Stimulated activated CD8-positive, alpha-beta memory T cell treated with anti-CD3 and anti-CD28 coated beads, Interleukin-12 subunit alpha, Interleukin-12 subunit beta, amount 100 ng/mL, for 24 hours (primary cell): ENCODE measurements around the gene GABRR2.

Source experiments
- DNase-seq: peaks from one replicate; pipeline ENCODE4 v3.0.0-alpha.2; 2020; ENCODE audit errors: extremely low read depth

Gene GABRR2

DNA sequence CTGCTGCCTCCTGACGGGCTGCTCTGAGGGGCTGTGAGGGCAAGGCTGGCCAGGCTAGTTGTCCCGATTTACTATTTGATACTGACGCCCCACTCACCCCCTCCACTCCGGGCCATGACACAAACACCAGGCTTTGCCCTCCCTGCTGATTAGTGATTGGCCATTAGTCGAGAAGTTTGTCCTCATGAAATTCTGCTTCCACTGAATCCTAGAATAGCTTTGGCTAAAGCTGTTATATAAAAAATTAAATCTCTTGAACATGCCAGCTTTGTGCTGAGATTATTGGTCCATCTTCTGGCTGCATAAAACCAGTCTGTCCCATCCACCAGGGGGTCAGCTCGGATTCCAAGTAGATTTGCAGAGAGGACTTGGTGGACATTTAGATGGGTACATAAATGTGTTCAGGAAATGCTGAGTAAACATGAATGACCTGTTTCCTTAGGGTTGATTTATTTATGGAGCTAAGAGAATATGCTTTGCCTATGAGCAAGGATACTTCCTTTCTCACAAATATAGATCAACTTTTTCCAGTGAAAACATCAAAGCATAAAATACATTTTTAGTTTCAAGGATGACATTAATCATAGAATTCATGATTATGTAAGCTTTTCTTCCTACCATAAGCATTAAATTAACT lies at the start of gene GABRR2:
GABRR2 (minus strand) TSS at position 51 of the 637 bp plus-strand sequence. CDS start 134 bp downstream, outside the sequence.
- no peak for DNase-seq

DNA sequence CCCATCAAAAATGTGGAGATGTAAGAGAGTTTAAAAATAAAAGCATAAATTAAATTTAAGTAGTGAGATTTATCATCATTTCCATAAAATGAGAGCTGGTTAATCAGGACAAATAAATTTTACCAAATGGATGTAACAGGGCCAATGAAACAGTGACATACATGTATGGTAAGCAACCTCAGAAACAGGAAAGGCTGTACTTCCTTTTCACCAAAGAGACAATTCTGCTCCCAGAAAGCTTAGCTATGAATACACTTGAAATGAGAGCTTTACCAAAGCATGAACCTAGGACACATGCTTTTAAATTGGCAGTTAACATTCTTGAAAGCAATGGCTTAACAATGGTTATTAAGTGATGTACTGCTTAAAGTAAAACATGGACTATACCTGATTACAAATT lies 49.5 kb upstream of the GABRR2 start:
- no peak for DNase-seq

DNA sequence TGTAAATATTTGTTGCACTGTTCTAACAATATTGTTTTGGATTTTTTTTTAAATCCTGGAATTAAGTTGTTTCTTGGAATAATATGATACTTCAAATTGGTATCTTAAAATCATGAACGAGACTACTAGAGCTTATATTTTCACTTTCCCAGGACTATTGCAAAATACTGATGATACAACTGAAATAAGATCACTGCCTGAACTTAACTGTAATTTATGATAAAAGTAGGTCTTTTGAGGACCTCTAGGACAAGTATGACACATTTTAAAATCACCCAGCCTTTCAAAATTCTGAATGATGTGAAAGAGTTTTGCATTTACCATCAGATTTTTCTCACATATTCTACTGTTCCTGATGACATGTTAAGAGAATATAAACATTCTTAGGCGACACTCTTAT lies 46.1 kb upstream of the GABRR2 start:
- DNase-seq = no peak

DNA sequence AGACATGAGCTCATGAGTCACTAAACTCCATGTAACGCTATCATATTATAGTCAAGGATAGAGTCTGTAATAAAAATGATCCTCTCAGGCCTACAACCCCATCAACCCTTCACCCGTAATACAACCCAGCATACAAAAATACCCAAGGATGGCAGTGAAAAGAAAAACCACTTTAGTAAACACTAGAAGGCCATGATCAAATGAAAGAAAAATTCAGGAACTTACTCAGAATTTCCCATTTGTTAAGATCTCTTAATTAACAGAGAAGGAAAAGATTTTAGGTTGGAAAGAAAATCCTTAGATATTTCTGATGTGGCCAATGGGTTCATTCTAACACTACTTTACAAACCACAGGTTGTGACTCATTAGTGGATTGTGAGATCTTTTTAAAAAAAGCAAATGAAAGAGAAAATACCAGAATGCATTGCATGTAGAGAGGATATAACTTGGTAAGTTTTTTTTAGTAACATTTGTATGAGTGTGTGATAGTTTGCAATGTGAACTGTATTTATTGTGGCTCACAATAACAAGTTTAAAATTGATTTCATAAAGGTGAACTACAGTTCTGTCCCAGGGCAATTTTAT lies 45.4 kb upstream of the GABRR2 start:
- DNase-seq = no peak

DNA sequence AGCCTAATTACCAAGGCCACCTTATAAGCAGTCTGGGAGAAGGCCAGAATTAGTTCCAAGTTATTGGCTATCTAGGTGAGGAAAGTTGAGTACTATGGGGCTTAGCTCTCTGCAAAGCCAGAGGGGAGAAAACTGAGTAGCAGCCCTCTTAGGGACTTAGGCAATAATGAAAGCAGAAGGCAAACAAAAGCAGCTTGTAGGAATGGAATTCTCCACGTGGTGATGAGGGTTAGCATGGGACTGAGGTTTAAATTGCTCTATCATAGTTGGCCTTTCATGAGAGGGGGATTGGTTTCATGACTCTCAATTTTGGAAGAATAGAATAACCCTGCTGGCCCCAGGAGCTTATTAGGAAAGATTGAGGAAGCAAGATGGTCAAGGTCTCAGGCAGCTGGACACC lies 44.5 kb upstream of the GABRR2 start:
- DNase-seq = no peak

DNA sequence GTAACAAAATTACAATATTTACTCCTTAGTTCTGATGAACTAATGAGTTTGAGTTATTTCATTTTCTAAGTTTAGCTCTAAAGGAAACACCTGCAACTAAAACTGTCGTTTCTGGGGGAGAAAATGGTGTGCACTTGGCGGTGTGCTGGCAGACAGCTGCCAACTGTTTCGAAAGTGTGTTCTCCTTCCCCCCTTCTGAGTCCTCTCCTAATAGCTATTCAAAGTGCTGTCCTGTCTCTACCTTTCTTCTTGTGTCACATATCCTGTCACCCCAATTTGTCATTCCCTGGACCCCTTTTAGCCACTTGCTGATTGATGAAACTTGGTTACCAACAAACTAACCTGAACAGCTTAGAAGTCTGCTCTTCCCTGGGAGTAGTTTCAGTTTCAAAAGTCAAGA lies 42.3 kb upstream of the GABRR2 start:
- no peak for DNase-seq

DNA sequence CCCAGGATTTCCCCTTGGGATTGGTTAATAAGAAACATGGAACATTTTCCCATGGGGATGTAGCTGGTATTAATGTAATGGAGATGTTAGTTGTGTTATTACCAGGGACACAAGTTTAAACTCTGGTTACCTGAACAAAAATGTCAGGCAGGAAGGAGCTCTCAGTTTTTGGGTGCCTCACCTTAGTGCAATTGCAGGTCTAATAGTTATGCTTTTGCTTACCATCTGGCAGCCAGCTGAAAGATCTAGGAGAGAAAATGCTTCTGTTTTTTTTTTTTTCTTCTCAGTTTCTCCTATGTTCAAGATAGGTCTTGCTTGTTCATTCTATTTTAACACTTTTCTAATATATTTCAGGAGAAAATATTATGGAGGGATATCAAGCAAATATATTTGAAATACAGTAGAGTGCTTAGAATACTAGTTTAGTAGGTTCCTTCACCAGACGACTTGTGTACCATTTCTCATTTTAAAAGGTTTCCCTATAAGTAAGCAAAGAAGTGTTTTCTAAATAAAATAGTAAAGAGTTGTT lies 41.6 kb upstream of the GABRR2 start:
- no peak for DNase-seq

DNA sequence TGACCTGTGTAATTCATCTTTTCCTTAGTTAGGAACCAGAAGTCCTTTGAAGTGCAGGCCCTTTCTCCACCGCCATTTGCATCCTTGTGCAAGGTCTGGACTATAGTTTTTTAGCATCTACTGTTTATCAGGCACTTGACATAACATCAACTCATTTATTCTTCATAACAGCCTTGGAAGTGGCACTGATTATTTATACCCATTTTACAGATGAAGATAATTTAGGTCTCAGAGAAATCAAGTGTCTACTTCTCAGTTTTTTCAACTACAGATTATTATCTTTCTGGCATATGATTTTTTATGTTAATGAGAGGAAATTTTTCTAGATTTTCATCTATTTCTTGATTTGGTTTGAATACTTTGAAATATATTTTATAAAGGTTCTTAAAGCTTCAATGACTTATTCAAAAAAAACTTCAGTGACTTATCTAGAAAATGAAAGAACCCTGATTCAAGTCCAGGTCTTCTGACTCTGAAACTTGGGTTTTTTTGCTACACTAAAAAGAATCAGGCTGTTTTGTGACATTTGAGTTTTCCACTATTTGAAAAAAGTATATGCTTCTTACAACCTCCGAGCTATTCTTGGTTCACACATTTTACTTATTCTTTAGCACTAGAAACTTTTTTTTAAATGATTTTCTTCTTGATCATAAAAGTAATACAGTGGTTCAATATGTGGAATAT lies 40.6 kb upstream of the GABRR2 start:
- no peak for DNase-seq

DNA sequence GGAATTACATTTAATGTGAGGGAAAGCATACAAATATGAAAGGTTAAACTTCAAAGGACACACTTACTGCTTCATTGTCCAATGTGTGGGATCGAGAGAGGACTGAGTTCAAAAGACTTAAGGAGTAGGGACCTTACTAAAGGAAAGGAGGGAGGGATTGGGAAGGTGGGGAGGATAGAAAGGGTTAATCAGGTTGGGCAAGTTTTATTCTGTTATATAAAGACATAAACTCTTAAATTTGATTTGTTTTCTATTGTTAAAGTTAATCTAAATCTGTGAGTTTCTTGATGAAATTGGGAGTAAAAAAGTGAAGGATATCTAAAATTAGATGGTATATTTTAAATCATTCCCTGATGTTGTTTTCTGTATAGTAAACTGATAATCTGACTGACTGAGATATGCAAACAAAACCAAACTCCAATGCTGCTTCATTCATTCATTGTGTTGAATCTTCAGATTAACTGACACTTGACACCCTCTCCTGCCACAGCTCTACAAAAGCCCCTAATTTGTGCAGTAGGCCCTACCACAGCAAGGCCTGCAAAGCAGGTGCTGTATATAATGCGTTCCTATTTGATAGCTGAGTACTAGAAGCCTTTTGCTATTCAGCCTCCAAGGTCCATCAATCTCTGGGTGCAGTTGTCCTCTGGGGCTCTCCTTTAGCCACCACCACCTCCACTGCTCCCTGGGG lies 38.7 kb upstream of the GABRR2 start:
- DNase-seq = no peak

DNA sequence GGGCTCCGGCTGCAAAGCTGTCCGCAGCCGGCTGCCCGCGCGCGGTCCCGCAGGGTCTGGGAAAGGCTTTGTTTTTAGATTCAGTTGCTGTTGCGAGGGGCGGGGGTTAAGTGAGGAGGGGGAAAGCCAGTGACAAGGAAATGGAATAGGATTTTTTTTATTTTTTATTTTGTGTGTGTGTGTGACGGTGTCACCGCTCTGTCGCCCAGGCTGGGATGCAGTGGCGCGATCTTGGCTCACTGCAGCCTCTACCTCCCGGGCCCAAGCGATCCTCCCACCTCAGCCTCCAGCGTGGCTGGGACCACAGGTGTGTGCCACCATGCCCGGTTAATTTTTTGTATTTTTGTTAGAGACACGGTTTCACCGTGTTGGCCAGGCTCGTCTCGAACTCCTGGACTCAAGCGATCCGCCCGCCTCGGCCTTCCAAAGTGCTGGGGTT lies 38.0 kb upstream of the GABRR2 start:
- no peak for DNase-seq

DNA sequence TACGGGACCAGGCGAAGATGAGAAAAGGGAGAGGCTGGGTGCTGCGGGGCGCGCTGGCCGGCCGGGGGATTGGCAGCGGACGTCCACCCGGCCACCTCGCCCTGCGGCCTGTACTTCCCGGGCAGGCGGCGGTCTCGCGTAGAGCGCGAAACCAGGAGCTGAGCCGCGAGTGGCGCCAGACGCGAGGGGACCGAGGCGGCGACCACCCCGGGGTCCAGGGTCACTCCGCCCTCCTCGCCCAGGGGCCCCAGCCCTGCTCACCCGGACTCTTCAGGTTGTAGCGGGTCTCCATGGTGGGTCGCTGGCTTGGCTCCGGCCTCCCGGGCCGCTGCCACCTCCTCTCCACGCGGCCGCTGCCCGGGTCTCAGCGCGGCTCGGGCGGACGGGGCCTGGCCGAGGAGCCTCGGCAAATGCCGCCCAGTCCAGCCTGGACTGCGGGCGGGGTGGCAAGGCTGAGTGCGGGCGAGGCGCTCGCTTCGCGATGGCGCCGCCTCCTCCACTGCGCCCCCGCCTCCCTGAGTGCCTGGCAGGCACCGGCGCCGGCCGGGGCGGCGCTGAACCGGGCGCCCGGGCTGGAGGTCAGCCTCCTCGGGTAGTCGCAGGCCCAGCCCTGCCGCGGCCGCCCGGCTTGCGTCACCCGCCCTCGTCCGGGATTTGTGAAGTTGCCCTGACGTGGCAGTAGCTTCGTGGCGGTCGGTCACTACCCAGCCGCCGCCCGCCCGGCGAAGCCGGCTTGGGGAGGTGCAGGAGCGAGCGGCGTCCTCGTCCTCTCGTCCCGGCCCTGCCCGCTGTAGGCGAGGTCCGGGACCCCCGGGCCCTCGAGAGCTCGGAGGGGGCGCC lies 37.4 kb upstream of the GABRR2 start, which contains the start of gene UBE2J1:
UBE2J1 (minus strand) TSS at position 445 of the 840 bp plus-strand sequence; CDS start at position 292, 153 bp downstream.
- peak; percentile 30 for DNase-seq

DNA sequence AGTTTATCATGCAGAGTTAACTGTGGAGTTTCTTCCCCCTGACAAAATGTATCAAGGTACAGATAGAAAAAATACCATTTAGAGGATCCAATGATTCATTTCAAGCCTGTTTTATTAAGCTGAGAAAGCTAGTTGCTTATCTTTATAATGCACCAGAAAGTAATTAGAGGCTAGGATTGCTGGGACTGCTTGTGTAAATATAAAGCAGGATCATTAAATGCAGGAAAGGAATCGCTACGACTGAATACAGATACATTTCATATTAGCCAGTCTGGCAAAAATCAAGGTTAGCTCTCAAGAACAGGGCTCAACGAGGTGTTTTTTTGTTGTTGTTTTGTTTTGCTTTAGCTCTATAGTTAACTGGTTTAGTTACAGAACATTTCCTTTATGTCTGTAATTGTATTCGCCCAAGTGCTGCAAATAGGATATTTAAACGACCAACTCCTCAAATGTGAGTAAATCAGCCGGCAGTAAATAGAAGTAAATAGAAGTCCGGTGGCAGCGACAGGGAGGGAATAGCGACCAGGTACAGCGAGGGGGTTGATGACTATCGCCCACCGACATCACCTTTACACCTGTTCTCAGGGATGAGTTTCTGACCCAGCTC lies 36.7 kb upstream of the GABRR2 start:
- no peak for DNase-seq

DNA sequence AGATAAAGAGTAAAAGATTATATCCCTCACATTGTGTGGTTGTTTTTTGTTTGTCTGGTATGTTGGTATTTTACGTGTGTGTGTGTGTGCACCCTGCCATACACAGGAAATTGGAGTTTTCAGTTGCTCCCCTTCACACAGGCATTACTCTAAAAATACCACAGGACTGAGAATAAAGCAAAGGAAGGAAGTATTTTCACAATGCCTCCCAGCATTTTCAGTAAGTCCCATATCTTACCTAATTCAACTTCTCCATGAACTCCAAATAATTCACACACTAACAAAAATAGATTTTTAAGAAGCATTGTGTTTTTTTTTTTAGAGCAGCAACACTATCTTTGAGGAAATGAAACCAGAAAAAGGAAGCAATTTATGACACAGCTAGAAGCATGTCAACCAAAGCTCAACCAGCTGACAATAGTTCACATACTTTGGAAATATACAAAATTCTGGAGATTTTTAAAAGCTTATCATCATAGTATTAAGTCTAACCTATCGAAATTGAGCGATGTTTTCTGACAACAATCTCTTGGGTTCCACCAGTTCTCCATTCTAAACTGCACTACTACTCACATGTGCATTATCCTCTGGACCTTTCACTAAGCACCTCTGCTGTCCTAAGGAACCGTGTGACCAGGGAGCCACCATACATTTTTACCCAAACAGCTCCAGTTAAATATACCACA lies 35.3 kb upstream of the GABRR2 start:
- DNase-seq = no peak

DNA sequence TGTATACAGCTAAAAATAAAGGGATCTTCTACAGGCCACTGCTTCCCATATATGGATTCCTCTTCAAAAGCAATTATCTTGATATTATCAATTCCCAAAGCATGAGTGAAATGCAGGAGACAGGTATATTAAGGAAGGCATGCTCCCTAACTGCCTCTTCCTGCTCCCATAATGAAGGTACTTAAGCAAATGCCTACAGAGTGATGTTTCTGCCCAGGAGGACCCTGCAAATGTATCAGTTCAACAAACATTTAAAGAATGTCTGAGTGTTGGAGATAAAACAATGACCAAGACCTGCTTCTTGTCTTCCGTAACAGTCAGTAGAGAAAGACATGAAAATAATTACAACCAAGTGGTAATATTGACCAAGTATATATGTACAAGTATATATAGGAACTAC lies 33.3 kb upstream of the GABRR2 start:
- DNase-seq = no peak

DNA sequence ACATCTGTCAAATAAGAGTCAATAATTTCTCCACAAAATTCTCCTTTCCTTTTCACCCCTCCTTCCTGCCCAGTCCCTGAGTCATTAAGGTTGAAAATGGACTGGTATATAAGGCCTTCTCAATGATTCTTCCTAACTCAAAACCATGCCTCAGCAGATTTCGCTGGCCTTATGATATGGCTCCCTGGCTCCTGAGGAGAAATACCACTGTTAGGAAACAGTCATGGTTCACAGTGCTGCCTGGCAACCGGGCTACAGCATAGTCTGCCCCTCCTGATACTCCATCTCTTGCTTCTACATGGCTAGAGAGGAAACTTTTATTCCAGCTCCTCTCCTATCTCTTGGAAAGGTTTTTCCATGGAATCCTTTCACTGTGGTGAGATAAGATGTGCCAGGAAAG lies 32.7 kb upstream of the GABRR2 start:
- DNase-seq = no peak

DNA sequence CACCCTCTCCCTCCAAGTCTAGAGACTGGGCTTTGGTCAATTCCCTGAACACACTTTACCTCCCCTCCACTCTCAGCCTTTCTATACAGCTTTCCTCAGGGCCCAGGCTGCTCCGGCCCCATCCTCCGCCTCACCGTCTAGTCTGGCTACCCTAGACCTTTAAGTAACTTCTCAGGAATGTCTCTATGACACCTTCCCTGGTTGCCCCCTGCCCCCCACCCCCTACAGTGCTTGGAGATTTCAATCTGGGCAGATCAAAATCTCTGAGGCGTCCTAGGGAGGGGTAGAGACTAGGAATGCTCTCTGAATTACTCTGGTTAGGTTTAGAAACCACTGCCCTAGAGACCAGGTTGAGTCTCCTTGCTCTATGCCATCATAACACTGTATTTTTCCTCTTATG lies 31.3 kb upstream of the GABRR2 start:
- DNase-seq = no peak

DNA sequence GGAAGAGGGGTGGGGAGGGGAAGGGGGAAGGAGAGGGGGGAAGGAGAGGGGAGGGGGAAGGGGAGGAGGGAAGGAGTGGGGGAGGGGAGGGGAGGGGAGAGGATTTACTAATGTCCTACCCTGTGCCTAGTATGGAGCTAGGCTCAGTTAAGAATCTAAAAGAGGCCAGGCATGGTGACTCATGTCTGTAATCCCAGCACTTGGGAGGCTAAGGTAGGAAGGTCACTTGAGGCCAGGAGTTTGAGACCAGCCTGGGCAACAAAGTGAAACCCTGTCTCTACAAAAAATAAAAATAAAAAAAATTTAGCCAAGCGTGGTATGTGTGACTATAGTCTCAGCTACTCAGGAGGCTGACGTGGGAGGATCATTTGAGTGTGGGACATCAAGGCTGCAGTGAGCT lies 24.5 kb upstream of the GABRR2 start:
- no peak for DNase-seq

DNA sequence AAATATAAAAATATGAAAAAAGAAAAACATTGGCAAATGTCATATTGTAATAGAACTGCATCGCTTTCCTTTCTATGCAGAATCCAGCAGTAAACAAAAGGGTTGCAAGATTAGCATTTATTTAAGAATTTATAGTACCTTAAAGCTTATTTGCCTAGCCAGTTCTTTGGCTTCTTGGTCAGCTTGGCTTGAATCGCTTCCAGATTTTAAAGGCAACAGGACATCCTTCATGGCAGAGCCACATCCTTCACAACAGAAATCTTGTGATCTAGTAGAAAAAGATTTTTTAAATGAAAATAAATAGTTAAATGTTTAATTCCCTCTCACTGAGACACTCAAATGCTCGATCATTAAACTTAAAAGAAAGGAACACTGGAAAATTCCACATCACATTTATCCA lies 20.1 kb upstream of the GABRR2 start:
- DNase-seq = no peak

DNA sequence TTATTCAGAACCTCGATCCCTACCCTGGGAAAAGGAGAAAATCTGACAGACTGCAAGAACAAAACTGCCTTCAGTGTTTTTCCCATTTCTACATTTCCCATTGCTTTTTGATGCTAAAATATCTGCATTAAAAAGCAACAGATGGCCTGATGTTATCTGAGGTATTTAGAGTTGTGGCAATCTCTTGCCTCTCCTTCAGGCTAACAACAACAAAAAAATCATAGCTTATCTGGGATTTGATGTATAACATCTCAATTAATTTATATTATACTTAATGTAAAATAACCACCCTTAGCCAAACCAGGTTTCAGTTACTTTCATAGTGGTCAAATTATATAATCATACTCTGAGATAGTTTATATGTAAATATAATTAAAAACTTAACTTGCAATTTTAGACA lies 15.8 kb upstream of the GABRR2 start:
- no peak for DNase-seq

DNA sequence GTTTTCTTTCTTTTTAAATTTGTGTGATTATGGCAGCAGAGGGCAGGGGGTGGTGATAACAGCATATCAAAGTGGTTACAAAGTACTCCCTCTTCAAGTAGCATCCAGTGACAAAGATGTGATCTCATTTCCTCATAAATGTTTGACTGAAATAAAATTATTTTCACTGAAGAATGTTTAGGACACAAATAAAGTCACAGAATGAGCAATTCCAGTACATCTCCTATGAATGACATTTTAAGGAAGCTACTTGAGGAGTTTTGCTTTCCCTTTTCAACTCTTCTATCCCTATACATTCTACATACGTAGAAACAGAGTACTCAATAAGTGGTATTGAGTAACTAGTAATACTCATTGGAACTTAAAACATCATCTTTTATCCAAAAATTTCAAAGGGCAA lies 13.9 kb upstream of the GABRR2 start:
- DNase-seq = no peak
